Naive thymus-derived CD4-positive, alpha-beta T cell (primary cell): ENCODE results near the gene PALLD. TPM values are rescaled to one million over a fixed set of nuclear protein-coding genes. Genes with fewer than 3 reads are reported as not detected.
A peak's percentile ranks its signal among the peaks of the same experiment; 100 is the strongest.

ENCODE experiments used
- ATAC-seq: fragments of 150-1000 bp; cut with Tn5 transposase; 2 replicates; pipeline ENCODE4 v1.10.0; 2021; ENCODE audit warnings: mild to moderate bottlenecking, moderate library complexity
- CTCF ChIA-PET: fragments of 350-600 bp; sonication (Branson Sonifier 250); formaldehyde crosslinking; loops from one replicate; lab custom pipeline; 2021; ENCODE audit warnings: antibody characterized with exemption; lab: Charles Lee
- POLR2A ChIA-PET: fragments of 350-600 bp; sonication (Branson Sonifier 250); formaldehyde crosslinking; loops from one replicate; lab custom pipeline; 2021; ENCODE audit warnings: antibody characterized with exemption, inconsistent platforms; lab: Charles Lee
- DNase-seq, 9 donors: peaks; one replicate each; pipeline versions ENCODE4 v3.0.0 to v3.0.0-alpha.2; 2020 to 2022; ENCODE audit warnings: mixed read lengths in 1 of 9
- H3K27ac ChIP-seq: one replicate; pipeline ENCODE4 v1.7.0; 2013; ENCODE audit warnings: mild to moderate bottlenecking, low read depth, low read length, moderate library complexity
- H3K27me3 ChIP-seq, 2 donors: one replicate each; pipeline ENCODE4 v1.7.0; 2013; ENCODE audit warnings: low read length in 2 of 2, mild to moderate bottlenecking in 2 of 2, moderate library complexity in 2 of 2; ENCODE audit not compliant: control insufficient read depth in 2 of 2, insufficient read depth in 2 of 2
- H3K36me3 ChIP-seq, 3 experiments: 1 replicate in 2 of 3; 2 replicates in 1 of 3; pipeline ENCODE4 v1.7.0; 2013; ENCODE audit warnings: low read length in 3 of 3, mild to moderate bottlenecking in 3 of 3, moderate library complexity in 1 of 3; ENCODE audit not compliant: insufficient read depth in 3 of 3, control insufficient read depth in 2 of 3
- H3K4me1 ChIP-seq, 2 donors: one replicate each; pipeline ENCODE4 v1.7.0; 2013; ENCODE audit warnings: low read length in 2 of 2, mild to moderate bottlenecking in 2 of 2, moderate library complexity in 1 of 2; ENCODE audit not compliant: control insufficient read depth in 2 of 2, insufficient read depth in 2 of 2
- H3K4me3 ChIP-seq: 2 replicates; pipeline ENCODE4 v1.7.0; 2013; ENCODE audit warnings: mild to moderate bottlenecking, low read length
- H3K9me3 ChIP-seq, 3 experiments: 1 replicate in 2 of 3; 2 replicates in 1 of 3; pipeline ENCODE4 v1.7.0; 2013; ENCODE audit warnings: low read length in 3 of 3; ENCODE audit not compliant: control insufficient read depth in 2 of 3
- H3K27ac Mint-ChIP-seq, 9 donors: one replicate each; pipeline ENCODE4 v1.8.0; 2020 to 2022; ENCODE audit warnings: mixed read lengths in 9 of 9, mild to moderate bottlenecking in 8 of 9, moderate library complexity in 5 of 9, inconsistent platforms in 2 of 9
- H3K27me3 Mint-ChIP-seq, 5 donors: one replicate each; pipeline ENCODE4 v1.8.0; 2021 to 2022; ENCODE audit warnings: mixed read lengths in 5 of 5, mild to moderate bottlenecking in 1 of 5
- H3K36me3 Mint-ChIP-seq, 5 donors: one replicate each; pipeline ENCODE4 v1.8.0; 2020 to 2022; ENCODE audit warnings: mixed read lengths in 5 of 5, mild to moderate bottlenecking in 3 of 5, inconsistent platforms in 1 of 5
- H3K4me1 Mint-ChIP-seq, 7 donors: one replicate each; pipeline ENCODE4 v1.8.0; 2020 to 2022; ENCODE audit warnings: mixed read lengths in 7 of 7, mild to moderate bottlenecking in 3 of 7, inconsistent platforms in 1 of 7
- H3K4me3 Mint-ChIP-seq, 10 donors: one replicate each; pipeline ENCODE4 v1.8.0; 2020 to 2022; ENCODE audit warnings: mild to moderate bottlenecking in 10 of 10, mixed read lengths in 10 of 10, moderate library complexity in 6 of 10, inconsistent platforms in 2 of 10
- H3K9me3 Mint-ChIP-seq, 11 donors: one replicate each; pipeline ENCODE4 v1.8.0; 2020 to 2022; ENCODE audit warnings: mixed read lengths in 11 of 11, mild to moderate bottlenecking in 4 of 11, inconsistent platforms in 1 of 11, moderate library complexity in 1 of 11
- intact Hi-C, 2 donors: fragments of 100-400 bp; cut with micrococcal nuclease; formaldehyde crosslinking; loops; one replicate each; pipeline ENCODE4 v1.15.1; 2023
- polyA plus RNA-seq, 2 donors: library from polyadenylated mRNA; unstranded; fragments of 300-500 nt; fragmentation: Illumina TruSeq; gene quantifications; one replicate each; pipeline ENCODE4 v1.2.3, GENCODE V29; 2021
- total RNA-seq, 6 experiments: library from RNA in 5 of 6; stranded (reverse) in 5 of 6; gene quantifications; 1 replicate in 5 of 6; 2 replicates in 1 of 6; pipeline ENCODE4 v1.2.3 and lab custom pipeline; 2021 to 2026

The PALLD gene
- total and polyA plus RNA-seq, 7 experiments from 2014 or later = 0.51 to 11.9 (median 0.76) TPM

- H3K4me1 ChIP-seq = no peaks in the 10 kb centered on the region
- no peak overlapping the region for H3K27ac ChIP-seq
- H3K36me3 ChIP-seq = no peaks in the 10 kb centered on the region
- H3K27ac Mint-ChIP-seq = no peak overlapping the region
- no peak overlapping the region for H3K4me3 Mint-ChIP-seq
- H3K9me3 ChIP-seq = no peaks in the 10 kb centered on the region
- H3K27me3 Mint-ChIP-seq = peaks cover 30 to 55% (median 48%) of the 10 kb centered on the region in 5 donors
- ATAC-seq (peak; percentile 79), DNase-seq (no peak)
- intact Hi-C loops = no loop called here
- H3K4me3 ChIP-seq = no peak overlapping the region
- peaks cover 0 to 1% (median 0%) of the 10 kb centered on the region in 11 donors for H3K9me3 Mint-ChIP-seq
- POLR2A ChIA-PET = no interaction called here
- H3K27me3 ChIP-seq = no peaks in the 10 kb centered on the region
- CTCF ChIA-PET = no interaction called here
- peaks cover 0 to 9% (median 4%) of the 10 kb centered on the region in 5 donors for H3K36me3 Mint-ChIP-seq
- peaks cover 5 to 21% (median 11%) of the 10 kb centered on the region in 7 donors for H3K4me1 Mint-ChIP-seq
These were observed 384.2 kb downstream of the PALLD start for GRCh38 chr4:168880811-168881595.

- Histone ChIP-seq H3K27ac (no peak overlapping the region), H3K36me3 (no peaks in the 10 kb centered on the region), H3K4me3 (no peak overlapping the region), H3K9me3 (no peaks in the 10 kb centered on the region), H3K4me1 (no peaks in the 10 kb centered on the region), H3K27me3 (no peaks in the 10 kb centered on the region)
- Mint-ChIP-seq H3K36me3 (peaks cover 0 to 9% (median 4%) of the 10 kb centered on the region in 5 donors), H3K27me3 (peaks cover 21 to 46% (median 39%) of the 10 kb centered on the region in 5 donors), H3K27ac (no peak overlapping the region), H3K4me3 (no peak overlapping the region), H3K9me3 (peaks cover 0 to 1% (median 0%) of the 10 kb centered on the region in 11 donors), H3K4me1 (peaks cover 5 to 21% (median 9%) of the 10 kb centered on the region in 7 donors)
- ATAC-seq (no peak), DNase-seq (no peak)
- intact Hi-C loops = no loop called here
- ChIA-PET CTCF (no interaction called here), POLR2A (no interaction called here)
These were observed 385.0 kb downstream of the PALLD start for GRCh38 chr4:168881781-168882420.

GRCh38 chr4:168882650-168883233 lies 385.9 kb downstream of the PALLD start:
- Histone ChIP-seq H3K27me3 (no peaks in the 10 kb centered on the region), H3K36me3 (no peaks in the 10 kb centered on the region), H3K4me3 (no peak overlapping the region), H3K9me3 (no peaks in the 10 kb centered on the region), H3K27ac (no peak overlapping the region), H3K4me1 (no peaks in the 10 kb centered on the region)
- H3K4me3 Mint-ChIP-seq = no peak overlapping the region
- DNase-seq (no peak), ATAC-seq (no peak)
- H3K27ac Mint-ChIP-seq = no peak overlapping the region
- H3K36me3 Mint-ChIP-seq = peaks cover 0 to 10% (median 4%) of the 10 kb centered on the region in 5 donors
- peaks cover 15 to 40% (median 33%) of the 10 kb centered on the region in 5 donors for H3K27me3 Mint-ChIP-seq
- peaks cover 0 to 1% (median 0%) of the 10 kb centered on the region in 11 donors for H3K9me3 Mint-ChIP-seq
- POLR2A ChIA-PET = no interaction called here
- peaks cover 5 to 19% (median 9%) of the 10 kb centered on the region in 7 donors for H3K4me1 Mint-ChIP-seq
- intact Hi-C loops = no loop called here
- CTCF ChIA-PET = no interaction called here

- no peak overlapping the region for H3K4me3 ChIP-seq
- H3K27me3 ChIP-seq = no peaks in the 10 kb centered on the region
- Mint-ChIP-seq H3K9me3 (peaks cover 0 to 1% (median 0%) of the 10 kb centered on the region in 11 donors), H3K4me3 (no peak overlapping the region), H3K36me3 (peaks cover 0 to 9% (median under 1%) of the 10 kb centered on the region in 5 donors), H3K27me3 (peaks cover 11 to 36% (median 29%) of the 10 kb centered on the region in 5 donors), H3K4me1 (peaks cover under 1 to 16% (median 5%) of the 10 kb centered on the region in 7 donors), H3K27ac (no peak overlapping the region)
- intact Hi-C loops = no loop called here
- H3K27ac ChIP-seq = no peak overlapping the region
- ATAC-seq (no peak), DNase-seq (no peak)
- POLR2A ChIA-PET = no interaction called here
- no peaks in the 10 kb centered on the region for H3K4me1 ChIP-seq
- CTCF ChIA-PET = no interaction called here
- H3K9me3 ChIP-seq = no peaks in the 10 kb centered on the region
- no peaks in the 10 kb centered on the region for H3K36me3 ChIP-seq
These were observed 386.7 kb downstream of the PALLD start for GRCh38 chr4:168883513-168883912.

GRCh38 chr4:168884251-168885124 lies 387.6 kb downstream of the PALLD start:
- H3K27me3 Mint-ChIP-seq = peaks cover 6 to 27% (median 19%) of the 10 kb centered on the region in 5 donors
- H3K27ac Mint-ChIP-seq = no peak overlapping the region
- POLR2A ChIA-PET = no interaction called here

GRCh38 chr4:168885400-168885799 lies 388.5 kb downstream of the PALLD start:
- no peaks in the 10 kb centered on the region for H3K27me3 ChIP-seq
- DNase-seq (no peak), ATAC-seq (no peak)
- no peaks in the 10 kb centered on the region for H3K36me3 ChIP-seq
- Mint-ChIP-seq H3K9me3 (peaks cover 0 to 1% (median 0%) of the 10 kb centered on the region in 11 donors), H3K36me3 (peaks cover 0 to 22% (median 0%) of the 10 kb centered on the region in 5 donors), H3K4me1 (peaks cover 0 to 6% (median 0%) of the 10 kb centered on the region in 7 donors), H3K27me3 (peaks cover 6 to 17% (median 13%) of the 10 kb centered on the region in 5 donors), H3K27ac (no peak overlapping the region), H3K4me3 (no peak overlapping the region)
- H3K4me1 ChIP-seq = no peaks in the 10 kb centered on the region
- H3K9me3 ChIP-seq = no peaks in the 10 kb centered on the region
- no peak overlapping the region for H3K4me3 ChIP-seq
- intact Hi-C loops = no loop called here
- H3K27ac ChIP-seq = no peak overlapping the region
- CTCF ChIA-PET = no interaction called here
- POLR2A ChIA-PET = no interaction called here

More at GRCh38 chr4:168884251-168885124, 387.6 kb downstream of the PALLD start:
- CTCF ChIA-PET = no interaction called here
- peaks cover 0 to 14% (median 0%) of the 10 kb centered on the region in 5 donors for H3K36me3 Mint-ChIP-seq
- DNase-seq (no peak), ATAC-seq (no peak)
- H3K36me3 ChIP-seq = no peaks in the 10 kb centered on the region
- no peak overlapping the region for H3K27ac ChIP-seq
- H3K4me3 ChIP-seq = no peak overlapping the region
- no peaks in the 10 kb centered on the region for H3K4me1 ChIP-seq
- H3K4me3 Mint-ChIP-seq = no peak overlapping the region
- peaks cover 0 to 1% (median 0%) of the 10 kb centered on the region in 11 donors for H3K9me3 Mint-ChIP-seq
- H3K27me3 ChIP-seq = no peaks in the 10 kb centered on the region
- H3K9me3 ChIP-seq = no peaks in the 10 kb centered on the region
- peaks cover 0 to 9% (median 0%) of the 10 kb centered on the region in 7 donors for H3K4me1 Mint-ChIP-seq
- intact Hi-C loops = no loop called here
